ENCODE measurements around the gene TPM1.

- TF ChIP-seq CTCF (IDR thresholded peaks at IDR 0.05 in 2 of 3, conservative IDR thresholded peaks at IDR 0.05 in 1 of 3; ENCODE audit: control insufficient read depth in 2 of 3, extremely low read depth in 1 of 3, insufficient read depth in 1 of 3, low read depth in 3 of 3, low read length in 3 of 3) (no peak), ZNF274 (IDR thresholded peaks at IDR 0.05; ENCODE audit: insufficient read depth, insufficient read length) (no peak), MEF2A (IDR thresholded peaks at IDR 0.05; ENCODE audit: insufficient read depth, low read depth, low read length) (no peak), SP1 (IDR thresholded peaks at IDR 0.05; ENCODE audit: low read depth, low read length) (no peak), MAX (IDR thresholded peaks at IDR 0.05; ENCODE audit: low read depth, low read length) (no peak), SREBF1 (IDR thresholded peaks at IDR 0.05; ENCODE audit: low read length) (no peak), POLR2AphosphoS5 (IDR thresholded peaks at IDR 0.05; ENCODE audit: low read length) (no peak), ZNF24 (IDR thresholded peaks at IDR 0.05) (no peak), RCOR1 (conservative IDR thresholded peaks at IDR 0.05; ENCODE audit: low read depth, low read length) (no peak), DPF2 (IDR thresholded peaks at IDR 0.05) (no peak), ZSCAN29 (IDR thresholded peaks at IDR 0.05) (no peak), BCL3 (IDR thresholded peaks at IDR 0.05; ENCODE audit: borderline replicate concordance, insufficient read depth, low read depth, low read length, poor library complexity, severe bottlenecking) (no peak), EZH2 (IDR thresholded peaks at IDR 0.05; ENCODE audit: borderline replicate concordance, control insufficient read depth, low read depth, low read length) (no peak)
Observed at GRCh38 chr15:63063164-63063756, 20.7 kb downstream of the TPM1 start.

Data from GM12878 (cell line).